Panc1 (cell line): ENCODE results near the gene APP. TPM values are rescaled to one million over a fixed set of nuclear protein-coding genes. Genes with fewer than 3 reads are reported as not detected.

Experiments
- ATAC-seq: fragments of 200-7000 bp; cut with Tn5 transposase; 2 replicates; pipeline ENCODE4 v1.9.1; 2020; ENCODE audit warnings: mild to moderate bottlenecking, moderate library complexity
- BruUV-seq: library from RNA; stranded (reverse); fragments of 400-500 nt; replicated peaks from 2 replicates; lab custom pipeline; 2021; lab: Mats Ljungman, UMichigan
- CTCF ChIA-PET: fragments of 300-600 bp; sonication (Branson Sonifier 250); formaldehyde crosslinking; loops from one replicate; lab custom pipeline; 2022; ENCODE audit warnings: antibody characterized with exemption; lab: Charles Lee
- POLR2A ChIA-PET: fragments of 300-600 bp; sonication (Branson Sonifier 250); formaldehyde crosslinking; loops from one replicate; lab custom pipeline; 2022; ENCODE audit warnings: antibody characterized with exemption; lab: Charles Lee
- DNase-seq: peaks from one replicate; pipeline ENCODE4 v3.0.0-alpha.2; 2010; ENCODE audit warnings: low read depth, low spot score
- H3K27ac ChIP-seq: 2 replicates; pipeline ENCODE4 v1.5.1; 2011; ENCODE audit warnings: mild to moderate bottlenecking, low read length, inconsistent platforms
- H3K27me3 ChIP-seq: fragments of 200-500 bp; sonication (Bioruptor generic); 2 replicates; pipeline ENCODE4 v1.6.0; 2014; ENCODE audit warnings: low read length, inconsistent platforms; ENCODE audit not compliant: control insufficient read depth, insufficient read depth
- H3K36me3 ChIP-seq: fragments of 200-500 bp; sonication (Bioruptor generic); 2 replicates; pipeline ENCODE4 v1.5.1; 2014; ENCODE audit warnings: inconsistent platforms, mild to moderate bottlenecking, low read length, moderate library complexity; ENCODE audit not compliant: control insufficient read depth, insufficient read depth
- H3K4me1 ChIP-seq: 2 replicates; pipeline ENCODE4 v1.5.1; 2011; ENCODE audit warnings: inconsistent platforms, mild to moderate bottlenecking, low read length, moderate library complexity; ENCODE audit not compliant: control insufficient read depth, insufficient read depth
- H3K4me3 ChIP-seq, 2 experiments: 2 replicates each; pipeline ENCODE4 v1.5.1; 2011 to 2012; ENCODE audit warnings: low read depth in 2 of 2, low read length in 2 of 2, mild to moderate bottlenecking in 2 of 2, inconsistent platforms in 1 of 2, moderate library complexity in 1 of 2
- H3K9me3 ChIP-seq: fragments of 200-500 bp; sonication (Bioruptor generic); 2 replicates; pipeline ENCODE4 v1.5.1; 2014; ENCODE audit warnings: low read depth, mild to moderate bottlenecking, inconsistent platforms, low read length, moderate library complexity; ENCODE audit not compliant: control insufficient read depth, insufficient read depth
- POLR2AphosphoS5 ChIP-seq: IDR thresholded peaks from 2 replicates; pipeline ENCODE4 v1.6.1; 2012; ENCODE audit warnings: mild to moderate bottlenecking, low read depth, low read length, moderate library complexity
- SIN3A ChIP-seq: IDR thresholded peaks from 2 replicates; pipeline ENCODE4 v1.6.1; 2012; ENCODE audit warnings: low read depth, mild to moderate bottlenecking, low read length, moderate library complexity, borderline replicate concordance; ENCODE audit not compliant: insufficient read depth
- TCF7L2 ChIP-seq: IDR thresholded peaks from 2 replicates; pipeline ENCODE4 v1.6.1; 2011; ENCODE audit warnings: mild to moderate bottlenecking, low read depth, low read length, inconsistent platforms
- in situ Hi-C: cut with HindIII; loops from 2 replicates; pipeline ENCODE4 v1.10.0; 2016; ENCODE audit warnings: low sequenced_read_pairs, low pct_unique_long_range_greater_than_20kb
- intact Hi-C: fragments of 100-400 bp; cut with micrococcal nuclease; formaldehyde crosslinking; loops from one replicate; pipeline ENCODE4 v1.10.0; 2022; ENCODE audit not compliant: unreplicated experiment
- total RNA-seq: library from RNA; stranded (reverse); gene quantifications from one replicate; pipeline ENCODE4 v1.2.1, GENCODE V29; 2021; ENCODE audit not compliant: unreplicated experiment
- TF ChIP-seq, protein P1 (sequence below): fragments of 450-650 bp; IDR thresholded peaks from 2 replicates; pipeline ENCODE4 v1.5.1; 2017; ENCODE audit warnings: mild to moderate bottlenecking
- TF ChIP-seq, protein P2 (sequence below), 2 experiments: IDR thresholded peaks; 2 replicates each; pipeline ENCODE4 v1.6.1; 2011 to 2012; ENCODE audit warnings: low read depth in 2 of 2, control low read depth in 1 of 2, low read length in 1 of 2, mild to moderate bottlenecking in 1 of 2, moderate library complexity in 1 of 2; ENCODE audit not compliant: insufficient read depth in 1 of 2

The APP gene
- total RNA-seq, 1 experiment from 2014 or later, result 542 TPM

DNA sequence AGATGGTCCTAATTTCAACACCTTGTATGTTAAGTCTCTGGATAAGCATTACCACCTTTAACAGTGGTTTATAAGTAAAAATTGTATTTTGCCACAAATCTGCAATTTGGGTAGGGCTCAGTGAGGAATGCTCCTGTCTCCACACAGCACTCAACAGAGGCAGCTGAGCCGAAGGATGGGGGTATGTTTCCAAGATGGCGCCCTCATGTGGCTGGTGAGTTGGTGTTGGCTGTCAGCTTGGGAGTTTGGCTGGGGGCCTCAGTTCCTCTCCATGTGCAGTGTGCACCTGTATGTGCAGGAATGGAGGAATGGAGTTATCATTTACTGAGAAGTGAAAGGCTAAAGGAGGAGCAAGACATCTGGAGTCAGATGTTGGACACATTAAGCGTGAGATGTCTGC is 299.0 kb downstream of the APP start:
- DNase-seq (no peak), ATAC-seq (no peak)
- ChIA-PET POLR2A (interaction anchor here (0.8 kb wide), 1 partner anchor 14 kb away, joined by 5 read pairs; no protein-coding TSS in a partner anchor), CTCF (interaction anchor here (0.7 kb wide), 1 partner anchor 18 kb away, joined by 6 read pairs; no protein-coding TSS in a partner anchor)
- TF ChIP-seq, protein P1, sequence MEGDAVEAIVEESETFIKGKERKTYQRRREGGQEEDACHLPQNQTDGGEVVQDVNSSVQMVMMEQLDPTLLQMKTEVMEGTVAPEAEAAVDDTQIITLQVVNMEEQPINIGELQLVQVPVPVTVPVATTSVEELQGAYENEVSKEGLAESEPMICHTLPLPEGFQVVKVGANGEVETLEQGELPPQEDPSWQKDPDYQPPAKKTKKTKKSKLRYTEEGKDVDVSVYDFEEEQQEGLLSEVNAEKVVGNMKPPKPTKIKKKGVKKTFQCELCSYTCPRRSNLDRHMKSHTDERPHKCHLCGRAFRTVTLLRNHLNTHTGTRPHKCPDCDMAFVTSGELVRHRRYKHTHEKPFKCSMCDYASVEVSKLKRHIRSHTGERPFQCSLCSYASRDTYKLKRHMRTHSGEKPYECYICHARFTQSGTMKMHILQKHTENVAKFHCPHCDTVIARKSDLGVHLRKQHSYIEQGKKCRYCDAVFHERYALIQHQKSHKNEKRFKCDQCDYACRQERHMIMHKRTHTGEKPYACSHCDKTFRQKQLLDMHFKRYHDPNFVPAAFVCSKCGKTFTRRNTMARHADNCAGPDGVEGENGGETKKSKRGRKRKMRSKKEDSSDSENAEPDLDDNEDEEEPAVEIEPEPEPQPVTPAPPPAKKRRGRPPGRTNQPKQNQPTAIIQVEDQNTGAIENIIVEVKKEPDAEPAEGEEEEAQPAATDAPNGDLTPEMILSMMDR, result peak; percentile 33
- no peak for TF ChIP-seq SIN3A
- Histone ChIP-seq H3K9me3 (no peaks in the 10 kb centered on the region), H3K4me1 (no peaks in the 10 kb centered on the region), H3K27me3 (no peaks in the 10 kb centered on the region), H3K4me3 (no peak overlapping the region), H3K36me3 (no peaks in the 10 kb centered on the region), H3K27ac (no peak overlapping the region)
- no TSS peak for BruUV-seq
- in situ Hi-C loops, result no loop called here
- intact Hi-C loops, result no loop called here

DNA sequence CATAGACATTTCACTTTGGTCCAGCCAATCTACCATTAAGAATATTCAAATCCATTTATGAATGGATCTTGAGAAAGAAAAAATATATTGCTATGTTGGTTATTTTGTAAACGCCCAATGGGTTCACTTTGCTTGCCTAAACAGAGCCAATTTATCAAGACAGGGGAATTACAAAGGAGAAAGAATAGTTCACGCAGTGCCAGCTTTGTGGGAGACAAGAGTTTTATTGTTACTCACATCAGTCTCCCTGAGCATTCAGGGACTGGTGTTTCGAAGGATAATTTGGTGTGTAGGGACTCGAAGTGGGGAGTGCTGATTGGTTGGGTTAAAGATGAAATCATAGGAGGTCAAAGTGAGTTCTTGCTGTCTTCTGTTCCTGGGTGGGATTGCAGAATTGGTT is 300.5 kb downstream of the APP start:
- no peaks in the 10 kb centered on the region for H3K27me3 ChIP-seq
- intact Hi-C loops (no loop called here), in situ Hi-C loops (no loop called here)
- ChIA-PET POLR2A (no interaction called here), CTCF (no interaction called here)
- no peak for DNase-seq
- no peaks in the 10 kb centered on the region for H3K4me1 ChIP-seq
- no peak for ATAC-seq
- no peaks in the 10 kb centered on the region for H3K36me3 ChIP-seq
- no peak overlapping the region for H3K4me3 ChIP-seq
- no peak overlapping the region for H3K27ac ChIP-seq
- H3K9me3 ChIP-seq, result no peaks in the 10 kb centered on the region
- TF ChIP-seq TCF7L2 (no peak), SIN3A (no peak), POLR2AphosphoS5 (no peak)
- TF ChIP-seq, protein P1, result no peak
- TF ChIP-seq, protein P2, sequence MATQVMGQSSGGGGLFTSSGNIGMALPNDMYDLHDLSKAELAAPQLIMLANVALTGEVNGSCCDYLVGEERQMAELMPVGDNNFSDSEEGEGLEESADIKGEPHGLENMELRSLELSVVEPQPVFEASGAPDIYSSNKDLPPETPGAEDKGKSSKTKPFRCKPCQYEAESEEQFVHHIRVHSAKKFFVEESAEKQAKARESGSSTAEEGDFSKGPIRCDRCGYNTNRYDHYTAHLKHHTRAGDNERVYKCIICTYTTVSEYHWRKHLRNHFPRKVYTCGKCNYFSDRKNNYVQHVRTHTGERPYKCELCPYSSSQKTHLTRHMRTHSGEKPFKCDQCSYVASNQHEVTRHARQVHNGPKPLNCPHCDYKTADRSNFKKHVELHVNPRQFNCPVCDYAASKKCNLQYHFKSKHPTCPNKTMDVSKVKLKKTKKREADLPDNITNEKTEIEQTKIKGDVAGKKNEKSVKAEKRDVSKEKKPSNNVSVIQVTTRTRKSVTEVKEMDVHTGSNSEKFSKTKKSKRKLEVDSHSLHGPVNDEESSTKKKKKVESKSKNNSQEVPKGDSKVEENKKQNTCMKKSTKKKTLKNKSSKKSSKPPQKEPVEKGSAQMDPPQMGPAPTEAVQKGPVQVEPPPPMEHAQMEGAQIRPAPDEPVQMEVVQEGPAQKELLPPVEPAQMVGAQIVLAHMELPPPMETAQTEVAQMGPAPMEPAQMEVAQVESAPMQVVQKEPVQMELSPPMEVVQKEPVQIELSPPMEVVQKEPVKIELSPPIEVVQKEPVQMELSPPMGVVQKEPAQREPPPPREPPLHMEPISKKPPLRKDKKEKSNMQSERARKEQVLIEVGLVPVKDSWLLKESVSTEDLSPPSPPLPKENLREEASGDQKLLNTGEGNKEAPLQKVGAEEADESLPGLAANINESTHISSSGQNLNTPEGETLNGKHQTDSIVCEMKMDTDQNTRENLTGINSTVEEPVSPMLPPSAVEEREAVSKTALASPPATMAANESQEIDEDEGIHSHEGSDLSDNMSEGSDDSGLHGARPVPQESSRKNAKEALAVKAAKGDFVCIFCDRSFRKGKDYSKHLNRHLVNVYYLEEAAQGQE (IDR thresholded peaks at IDR 0.05; ENCODE audit: insufficient read depth in 1 of 2, low read depth in 2 of 2, low read length in 1 of 2), result no peak
- BruUV-seq, result no TSS peak
